A673 (cell line): ENCODE measurements around the gene KLHDC3.

Experiments used
- CTCF ChIP-seq: fragments of 300-800, 200-600 bp; sonication (generic); conservative IDR thresholded peaks from 2 replicates; pipeline ENCODE4 v1.5.1; 2017; ENCODE audit warnings: low read depth, mild to moderate bottlenecking, antibody characterized with exemption, low read length, moderate library complexity, mixed read lengths
- EZH2 ChIP-seq: fragments of 200-600 bp; sonication (generic); IDR thresholded peaks from 2 replicates; pipeline ENCODE4 v1.6.1; 2017; ENCODE audit warnings: borderline replicate concordance, low read depth, mild to moderate bottlenecking, mixed read lengths, antibody characterized with exemption, low read length; ENCODE audit not compliant: poor library complexity, severe bottlenecking

DNA sequence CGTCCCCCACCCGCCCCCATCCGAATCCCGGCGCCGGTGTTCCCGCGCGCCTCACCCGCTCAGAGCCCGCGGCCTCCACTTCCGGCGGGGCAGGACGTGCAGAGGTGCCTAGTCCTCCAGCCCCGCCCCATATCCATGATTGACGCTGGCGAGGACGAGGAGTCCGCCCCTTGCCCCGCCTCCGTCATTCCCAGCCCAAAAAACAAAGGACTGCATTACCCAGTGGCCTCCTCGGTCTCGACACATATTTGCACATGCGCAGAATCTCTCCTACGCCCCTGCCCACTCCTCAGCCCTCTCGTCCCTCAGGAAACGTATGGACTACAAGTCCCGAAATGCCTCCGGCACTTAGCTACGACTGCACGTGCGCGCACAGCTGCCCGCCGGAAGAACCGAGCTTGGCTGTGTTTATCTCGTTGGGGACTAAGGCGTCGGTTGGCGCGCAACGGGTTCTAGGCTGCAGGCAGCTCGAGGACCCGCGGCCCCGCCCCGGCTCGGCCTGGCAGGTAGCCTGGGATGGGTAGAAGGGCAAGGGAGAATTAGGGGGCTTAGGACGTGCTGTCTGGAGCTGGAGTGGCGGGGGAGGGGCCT lies at the start of gene KLHDC3, which contains the start of gene MEA1:
- TF ChIP-seq EZH2 (no peak), CTCF (no peak)
